AG04450 (cell line): Measurements from ENCODE around the gene POLQ. TPM values are rescaled to one million over a fixed set of nuclear protein-coding genes. Genes with fewer than 3 reads are reported as not detected.
A peak's percentile ranks its signal among the peaks of the same experiment; 100 is the strongest.

ENCODE experiments used
- CTCF ChIA-PET: fragments of 300-600, 350-600 bp; formaldehyde crosslinking; extraction: SDS; loops from one replicate; lab custom pipeline; 2022; ENCODE audit warnings: antibody characterized with exemption, inconsistent platforms; lab: Charles Lee
- POLR2A ChIA-PET: fragments of 350-600 bp; formaldehyde crosslinking; extraction: SDS; loops from one replicate; lab custom pipeline; 2021; ENCODE audit warnings: antibody characterized with exemption, inconsistent platforms; lab: Yijun Ruan, JAX
- DNase-seq: peaks from one replicate; pipeline ENCODE4 v3.0.0-alpha.2; 2011; ENCODE audit warnings: low read depth, low spot score
- H3K27ac ChIP-seq: one replicate; pipeline ENCODE4 v1.5.1; 2012; ENCODE audit warnings: low read depth, low read length, control low read depth
- H3K27me3 ChIP-seq: one replicate; pipeline ENCODE4 v1.6.0; 2012; ENCODE audit warnings: low read length; ENCODE audit not compliant: control insufficient read depth, insufficient read depth
- H3K4me3 ChIP-seq: 2 replicates; pipeline ENCODE4 v1.5.1; 2011; ENCODE audit warnings: mild to moderate bottlenecking, low read depth, low read length, control low read depth
- H3K9me3 ChIP-seq: 2 replicates; pipeline ENCODE4 v1.5.1; 2012; ENCODE audit warnings: low read length; ENCODE audit not compliant: control insufficient read depth, insufficient read depth
- polyA plus RNA-seq: library from polyadenylated mRNA; depleted of rRNA; stranded (reverse); fragments of >200 nt; gene quantifications from 2 replicates; pipeline ENCODE4 v1.2.3, GENCODE V29; 2011
- TF ChIP-seq, protein P1 (sequence below): IDR thresholded peaks from 2 replicates; pipeline ENCODE4 v1.5.1; 2011; ENCODE audit warnings: low read depth, low read length, control low read depth, inconsistent platforms

The POLQ gene
- polyA plus RNA-seq, 1 experiment, result 1.4 TPM

DNA sequence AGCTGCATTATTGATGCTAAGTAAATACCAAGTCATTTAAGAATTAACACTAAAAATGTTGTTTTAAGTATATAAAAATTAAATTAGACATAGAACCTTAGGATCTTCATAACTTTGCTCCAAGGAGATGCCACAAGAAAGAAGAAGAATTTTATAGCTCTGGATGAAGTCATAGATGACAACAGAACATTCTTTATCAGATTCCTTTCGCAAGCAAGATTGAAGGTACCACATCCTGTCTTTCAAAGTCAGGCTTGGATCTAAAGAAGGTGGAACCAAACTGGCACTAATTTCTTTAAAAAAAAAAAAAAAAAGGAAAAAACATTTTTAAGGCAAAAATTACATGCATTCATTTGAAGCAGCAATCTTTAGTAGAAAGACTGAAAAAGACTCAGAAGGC lies 62.5 kb downstream of the POLQ start:
- POLR2A ChIA-PET, result interaction anchor here (0.7 to 0.8 kb wide), 2 partner anchors 73 to 995 kb away, joined by 3 to 10 read pairs; no protein-coding TSS in a partner anchor
- TF ChIP-seq, protein P1, sequence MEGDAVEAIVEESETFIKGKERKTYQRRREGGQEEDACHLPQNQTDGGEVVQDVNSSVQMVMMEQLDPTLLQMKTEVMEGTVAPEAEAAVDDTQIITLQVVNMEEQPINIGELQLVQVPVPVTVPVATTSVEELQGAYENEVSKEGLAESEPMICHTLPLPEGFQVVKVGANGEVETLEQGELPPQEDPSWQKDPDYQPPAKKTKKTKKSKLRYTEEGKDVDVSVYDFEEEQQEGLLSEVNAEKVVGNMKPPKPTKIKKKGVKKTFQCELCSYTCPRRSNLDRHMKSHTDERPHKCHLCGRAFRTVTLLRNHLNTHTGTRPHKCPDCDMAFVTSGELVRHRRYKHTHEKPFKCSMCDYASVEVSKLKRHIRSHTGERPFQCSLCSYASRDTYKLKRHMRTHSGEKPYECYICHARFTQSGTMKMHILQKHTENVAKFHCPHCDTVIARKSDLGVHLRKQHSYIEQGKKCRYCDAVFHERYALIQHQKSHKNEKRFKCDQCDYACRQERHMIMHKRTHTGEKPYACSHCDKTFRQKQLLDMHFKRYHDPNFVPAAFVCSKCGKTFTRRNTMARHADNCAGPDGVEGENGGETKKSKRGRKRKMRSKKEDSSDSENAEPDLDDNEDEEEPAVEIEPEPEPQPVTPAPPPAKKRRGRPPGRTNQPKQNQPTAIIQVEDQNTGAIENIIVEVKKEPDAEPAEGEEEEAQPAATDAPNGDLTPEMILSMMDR, result no peak
- H3K4me3 ChIP-seq, result no peak overlapping the region
- H3K27ac ChIP-seq, result no peak overlapping the region
- no peaks in the 10 kb centered on the region for H3K9me3 ChIP-seq
- CTCF ChIA-PET, result interaction anchor here (0.7 kb wide), 1 partner anchor 63 kb away, joined by 3 read pairs; no protein-coding TSS in a partner anchor
- no peaks in the 10 kb centered on the region for H3K27me3 ChIP-seq
- no peak for DNase-seq

DNA sequence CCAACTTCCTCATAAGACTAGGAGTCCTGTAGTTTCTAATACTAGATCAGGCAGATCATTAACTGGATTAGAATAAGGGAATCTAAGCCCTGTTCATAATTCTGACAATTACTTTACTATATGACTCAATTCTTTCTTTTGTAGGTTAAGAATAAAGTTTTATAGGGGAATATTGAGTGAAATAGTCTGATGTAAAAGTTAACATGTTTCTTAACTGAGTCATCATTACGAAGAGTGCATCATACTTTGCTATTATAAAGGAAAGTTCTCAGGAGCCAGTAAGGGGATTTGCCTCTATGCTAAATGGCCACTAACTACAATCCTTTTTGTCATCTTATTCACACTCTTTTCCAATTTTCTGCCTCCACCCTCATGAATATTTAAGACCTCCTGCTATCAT lies 63.1 kb downstream of the POLQ start:
- ChIA-PET CTCF (no interaction called here), POLR2A (interaction anchor here (0.8 kb wide), 1 partner anchor 994 kb away, joined by 10 read pairs; no protein-coding TSS in a partner anchor)
- peak; percentile 38 for DNase-seq
- Histone ChIP-seq H3K4me3 (no peak overlapping the region), H3K27ac (no peak overlapping the region), H3K27me3 (no peaks in the 10 kb centered on the region), H3K9me3 (no peaks in the 10 kb centered on the region)
- TF ChIP-seq, protein P1, result no peak

DNA sequence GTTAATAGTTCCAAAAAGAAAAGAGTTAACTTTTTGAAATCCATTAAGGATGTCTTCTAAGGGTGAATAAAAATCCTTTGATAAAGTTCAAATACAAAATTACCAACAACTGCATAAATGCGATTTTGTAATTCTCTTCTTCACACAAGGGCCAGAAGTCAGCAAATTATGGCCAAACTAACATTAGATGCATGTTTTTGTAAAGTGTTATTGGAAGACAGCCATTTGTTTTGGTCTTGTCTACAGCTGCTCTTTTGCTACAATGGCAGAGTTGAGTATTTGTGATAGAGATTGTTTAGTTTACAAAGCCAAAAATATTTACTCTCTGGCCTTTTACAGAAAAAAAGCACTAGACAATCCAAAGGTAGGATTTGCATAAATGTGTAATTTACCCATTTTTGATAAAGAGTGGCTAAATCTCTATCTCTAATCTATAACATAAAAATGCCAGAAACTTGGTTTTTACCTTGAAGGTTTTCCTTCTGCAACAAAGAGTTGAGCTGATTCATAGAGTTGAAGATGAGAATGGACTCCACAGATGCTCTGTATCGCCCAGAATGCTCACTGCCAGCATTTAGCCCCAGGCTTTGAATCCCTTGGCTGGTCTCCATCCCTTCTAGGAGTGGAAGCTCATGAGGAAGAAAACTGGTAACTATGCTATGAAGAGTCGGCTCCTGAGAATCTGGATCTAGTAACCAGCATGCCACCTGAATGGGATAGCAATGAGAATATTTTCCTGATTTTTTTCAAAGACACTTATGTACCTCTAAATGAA lies 64.5 kb downstream of the POLQ start:
- POLR2A ChIA-PET, result no interaction called here
- TF ChIP-seq, protein P1, result no peak
- Histone ChIP-seq H3K4me3 (no peak overlapping the region), H3K9me3 (no peaks in the 10 kb centered on the region), H3K27me3 (no peaks in the 10 kb centered on the region), H3K27ac (no peak overlapping the region)
- peak; percentile 33 for DNase-seq
- CTCF ChIA-PET, result interaction anchor here (1.0 to 1.4 kb wide), 2 partner anchors 48 to 1064 kb away, joined by 3 to 4 read pairs; no protein-coding TSS in a partner anchor

DNA sequence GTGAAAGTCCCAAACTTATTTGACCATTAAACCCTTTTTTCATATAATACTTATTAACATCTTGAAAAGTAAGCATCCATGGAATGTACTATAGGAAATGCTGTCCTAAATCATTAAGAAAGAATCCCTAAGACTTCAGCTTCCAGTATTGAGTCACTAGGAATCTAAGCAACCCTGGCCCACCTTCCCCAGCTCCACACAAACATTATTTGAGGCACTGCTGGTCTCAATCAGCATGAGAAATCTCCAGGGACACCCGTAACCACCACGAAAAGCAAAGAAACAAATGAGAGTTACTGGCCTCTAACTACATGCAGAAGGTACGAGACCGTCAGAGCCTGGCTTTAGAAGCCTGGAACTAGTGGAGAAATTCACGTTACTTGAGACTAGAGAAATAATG lies 68.2 kb downstream of the POLQ start:
- TF ChIP-seq, protein P1, result no peak
- Histone ChIP-seq H3K27ac (peak overlapping the region; percentile 75), H3K27me3 (no peaks in the 10 kb centered on the region), H3K9me3 (no peaks in the 10 kb centered on the region), H3K4me3 (no peak overlapping the region; the same call in 1 of the 2 replicates)
- DNase-seq, result peak; percentile 29
- ChIA-PET CTCF (interaction anchor here (0.6 kb wide), 1 partner anchor 29 kb away, joined by 3 read pairs; no protein-coding TSS in a partner anchor), POLR2A (no interaction called here)

- no peak overlapping the region for H3K27ac ChIP-seq
- no peaks in the 10 kb centered on the region for H3K9me3 ChIP-seq
- CTCF ChIA-PET, result no interaction called here
- TF ChIP-seq, protein P1, result no peak
- DNase-seq, result no peak
- no peaks in the 10 kb centered on the region for H3K27me3 ChIP-seq
- POLR2A ChIA-PET, result no interaction called here
- no peak overlapping the region for H3K4me3 ChIP-seq
Observed at GRCh38 chr3:121473001-121473400, 72.8 kb downstream of the POLQ start.
